ENCODE measurements around the gene DQX1. TPM values are rescaled to one million over a fixed set of nuclear protein-coding genes. Genes with fewer than 3 reads are reported as not detected.
A peak's percentile ranks its signal among the peaks of the same experiment; 100 is the strongest.

Gene DQX1
- total and polyA plus RNA-seq, 2 of the 8 experiments (the other 6 are each of a cell fraction or from before 2014, with no cell fraction given): 0.76 to 1.1 TPM

DNA sequence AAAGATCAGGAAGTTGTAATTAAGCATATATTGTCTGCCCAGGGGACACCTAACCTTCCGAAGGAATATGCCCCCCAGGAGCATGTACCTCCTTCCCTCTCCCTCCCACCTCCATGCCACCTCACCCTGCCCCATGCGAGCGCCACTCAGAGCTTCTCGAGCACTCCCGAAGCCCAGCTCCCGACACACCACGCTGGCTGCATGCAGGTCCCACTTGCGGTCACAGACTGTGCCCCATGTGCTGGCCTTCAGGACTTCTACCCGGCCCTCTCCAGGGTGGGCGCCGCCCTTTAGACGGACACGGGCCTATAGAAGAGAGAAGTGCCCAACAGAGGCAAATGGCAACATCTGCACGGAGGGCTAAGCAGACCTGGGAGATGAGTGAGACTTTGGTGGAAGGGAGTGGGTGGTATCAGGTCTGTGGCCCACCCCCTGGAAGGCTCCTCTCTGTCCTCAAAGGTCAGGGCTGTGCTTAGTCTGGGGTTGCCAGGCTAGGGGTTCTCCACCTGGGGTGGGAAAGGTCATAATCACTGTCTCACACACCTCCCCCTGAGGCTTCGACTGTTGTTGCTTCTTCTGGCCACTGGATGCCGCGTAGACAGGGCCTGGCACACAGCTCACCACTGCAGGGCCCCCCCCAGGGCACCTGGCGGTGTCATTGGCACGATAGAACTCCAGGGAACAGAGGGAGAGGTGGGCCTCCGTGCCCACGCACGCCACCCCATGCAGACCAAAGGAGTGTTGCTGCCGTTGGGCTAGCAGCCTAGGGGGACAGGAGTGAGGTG lies 10.3 kb upstream of the DQX1 start:
- FAIRE-seq (no peak), DNase-seq (ENCODE audit: low read depth in 1 of 2, low spot score in 2 of 2) (no peak)
- H2BK120ac ChIP-seq (replicated peaks; ENCODE audit: low read depth, low read length): no peak overlapping the region
- no peak for TF ChIP-seq POLR2AphosphoS5 (IDR thresholded peaks at IDR 0.05; ENCODE audit: low read depth, low read length)
- TF ChIP-seq EP300 (IDR thresholded peaks at IDR 0.05; ENCODE audit: borderline replicate concordance in 1 of 2, low read depth in 2 of 2, low read length in 2 of 2): no peak
- TF ChIP-seq SIRT6 (IDR thresholded peaks at IDR 0.05; ENCODE audit: low read length): no peak
- TF ChIP-seq CHD1 (IDR thresholded peaks at IDR 0.05; ENCODE audit: low read depth, low read length): no peak
- TF ChIP-seq KDM4A (IDR thresholded peaks at IDR 0.05; ENCODE audit: low read depth, low read length, severe bottlenecking): no peak
- TF ChIP-seq GABPA (IDR thresholded peaks at IDR 0.05; ENCODE audit: borderline replicate concordance, insufficient read depth, low read length): no peak
- no peak for TF ChIP-seq SP2 (IDR thresholded peaks at IDR 0.05; ENCODE audit: low read length)
- no peak for TF ChIP-seq JUN (IDR thresholded peaks at IDR 0.05; ENCODE audit: low read depth, low read length)
- H3K4me2 ChIP-seq (ENCODE audit: insufficient read depth in 1 of 2, low read depth in 2 of 2, low read length in 2 of 2): no peak overlapping the region
- no peaks in the 10 kb centered on the region; the same call in 1 of the 2 replicates for H3K23me2 ChIP-seq (ENCODE audit: low read depth, low read length)
- no peaks in the 10 kb centered on the region for H3K27me3 ChIP-seq (replicated peaks in 1 of 4; ENCODE audit: control insufficient read depth in 3 of 4, extremely low read depth in 1 of 4, insufficient read depth in 3 of 4, low read length in 3 of 4)
- no peak overlapping the region for H3K27ac ChIP-seq (ENCODE audit: low read depth, low read length)
- WGBS, 2 experiments (ENCODE audit: extremely low coverage in 1 of 2, insufficient coverage in 1 of 2, insufficient read length in 1 of 2, insufficient replicate concordance in 2 of 2, low coverage in 1 of 2, low lambda C conversion rate in 2 of 2, missing lambda C conversion rate in 1 of 2): 92% methylated on average over 23 of the region's 23 CpGs; no CpG with 5 or more reads in 1 of the 2 experiments
- peaks cover 2% of the 10 kb centered on the region; the same call in 1 of the 2 replicates for H3K79me1 ChIP-seq (ENCODE audit: low read depth, low read length)
- peaks cover 3 to 10% of the 10 kb centered on the region in 2 experiments for H4K20me1 ChIP-seq (replicated peaks in 1 of 2; ENCODE audit: control insufficient read depth in 1 of 2, insufficient read depth in 2 of 2, low read length in 2 of 2)
- no peak overlapping the region for H2BK15ac ChIP-seq (ENCODE audit: low read length)
- H3K79me2 ChIP-seq (ENCODE audit: control insufficient read depth in 1 of 2, insufficient read depth in 2 of 2, low read length in 2 of 2): no peaks in the 10 kb centered on the region
- no peak overlapping the region for H3K4me3 ChIP-seq (ENCODE audit: extremely low read depth in 1 of 4, insufficient read depth in 2 of 4, low read depth in 3 of 4, low read length in 4 of 4)
- H3K36me3 ChIP-seq (ENCODE audit: control insufficient read depth in 2 of 4, insufficient read depth in 4 of 4, low read length in 3 of 4): peaks cover 2 to 17% (median 10%) of the 10 kb centered on the region in 4 experiments; a peak in 7 of 8 replicates
- H4K8ac ChIP-seq (ENCODE audit: extremely low read depth, insufficient read depth, low read length): peak overlapping the region; percentile 9; the same call in 1 of the 2 replicates
- no peak overlapping the region for H2BK20ac ChIP-seq (ENCODE audit: low read length)
- no peak overlapping the region for H3K9ac ChIP-seq (replicated peaks in 1 of 4; ENCODE audit: extremely low read depth in 1 of 4, low read depth in 3 of 4, low read length in 3 of 4)
- no peak overlapping the region for H3K4ac ChIP-seq (replicated peaks; ENCODE audit: insufficient read length, low read depth, low read length)
- H2AFZ ChIP-seq (ENCODE audit: low read length): no peak overlapping the region
- H4K5ac ChIP-seq (ENCODE audit: insufficient read length, low read depth, low read length): no peak overlapping the region
- H4K91ac ChIP-seq (replicated peaks; ENCODE audit: insufficient read length, low read length): no peak overlapping the region
- H3K4me1 ChIP-seq (replicated peaks in 1 of 4; ENCODE audit: control insufficient read depth in 3 of 4, insufficient read depth in 4 of 4, low read length in 3 of 4): no peaks in the 10 kb centered on the region; a peak in 1 of 7 replicates
- H3K23ac ChIP-seq (ENCODE audit: insufficient read length): no peak overlapping the region
- no peak overlapping the region for H2BK12ac ChIP-seq (ENCODE audit: low read depth, low read length)
- H3K18ac ChIP-seq (ENCODE audit: extremely low read depth, low read length): no peak overlapping the region
- CTCF ChIA-PET (ENCODE audit: partially characterized antibody): interaction anchor here (0.5 to 1.2 kb wide), 4 partner anchors 10 to 51 kb away, joined by 3 read pairs; no protein-coding TSS in a partner anchor
- no peak overlapping the region for H3K14ac ChIP-seq (ENCODE audit: insufficient read length)
- no peak overlapping the region for H2BK5ac ChIP-seq (ENCODE audit: low read depth, low read length)
- H3K9me3 ChIP-seq (ENCODE audit: insufficient read depth in 2 of 2, low read depth in 1 of 2, low read length in 1 of 2): no peaks in the 10 kb centered on the region
- no peak overlapping the region for H2AK5ac ChIP-seq (ENCODE audit: low read depth, low read length)
- H3K56ac ChIP-seq (replicated peaks; ENCODE audit: insufficient read length, low read depth, low read length): no peak overlapping the region
- POLR2A ChIA-PET (ENCODE audit: partially characterized antibody): interaction anchor here (1.1 to 2.3 kb wide), 4 partner anchors 10 to 38 kb away, joined by 3 to 6 read pairs (median 4); partner anchors contain the start of genes DQX1 and LBX2
